ENCODE measurements around the gene MGME1.
"Not testable (repeated sequence)": the region's sequence is repeated elsewhere in the genome, so short reads cannot be mapped to it uniquely, and the experiment has no call there.

GRCh38 chr20:17960400-17960885, 8.4 kb upstream of the MGME1 start:
- TF ChIP-seq POLR2AphosphoS5 (IDR thresholded peaks at IDR 0.05; ENCODE audit: borderline replicate concordance, low read depth, low read length); EZH2 (IDR thresholded peaks at IDR 0.05): not testable (repeated sequence)

Data from SK-N-MC (cell line).